Progenitor cell of endocrine pancreas (in vitro differentiated cells): ENCODE measurements around the gene AVP. TPM values are rescaled to one million over a fixed set of nuclear protein-coding genes. Genes with fewer than 3 reads are reported as not detected.
"Not testable (repeated sequence)": the region's sequence is repeated elsewhere in the genome, so short reads cannot be mapped to it uniquely, and the experiment has no call there.

Experiments used
- DNase-seq: peaks from one replicate; pipeline ENCODE4 v3.0.0; 2021; ENCODE audit warnings: low spot score; ENCODE audit not compliant: unreplicated experiment
- H3K27ac Mint-ChIP-seq: 2 replicates; pipeline ENCODE4 v1.8.0; 2021; ENCODE audit warnings: mild to moderate bottlenecking, moderate library complexity, mixed read lengths
- H3K27me3 Mint-ChIP-seq: 2 replicates; pipeline ENCODE4 v1.8.0; 2021; ENCODE audit warnings: mixed read lengths
- H3K36me3 Mint-ChIP-seq: 2 replicates; pipeline ENCODE4 v1.8.0; 2022; ENCODE audit warnings: mixed read lengths; ENCODE audit not compliant: insufficient read depth
- H3K4me1 Mint-ChIP-seq: 2 replicates; pipeline ENCODE4 v1.8.0; 2021; ENCODE audit warnings: low read depth, mixed read lengths
- H3K4me3 Mint-ChIP-seq: 2 replicates; pipeline ENCODE4 v1.8.0; 2021; ENCODE audit warnings: low read depth, mild to moderate bottlenecking, moderate library complexity, mixed read lengths
- H3K9me3 Mint-ChIP-seq: 2 replicates; pipeline ENCODE4 v1.8.0; 2021; ENCODE audit warnings: low read depth, mixed read lengths
- total RNA-seq: library from RNA; stranded (reverse); gene quantifications from 2 replicates; pipeline ENCODE4 v1.2.1, GENCODE V29; 2021
- TF ChIP-seq, protein P1 (sequence below): fragments of 200-600 bp; sonication (generic); IDR thresholded peaks from one replicate; pipeline ENCODE4 v1.5.0; 2021; ENCODE audit warnings: antibody characterized with exemption, mild to moderate bottlenecking; ENCODE audit not compliant: unreplicated experiment

Gene AVP
- total RNA-seq, 1 donor from 2014 or later, result not detected

DNA sequence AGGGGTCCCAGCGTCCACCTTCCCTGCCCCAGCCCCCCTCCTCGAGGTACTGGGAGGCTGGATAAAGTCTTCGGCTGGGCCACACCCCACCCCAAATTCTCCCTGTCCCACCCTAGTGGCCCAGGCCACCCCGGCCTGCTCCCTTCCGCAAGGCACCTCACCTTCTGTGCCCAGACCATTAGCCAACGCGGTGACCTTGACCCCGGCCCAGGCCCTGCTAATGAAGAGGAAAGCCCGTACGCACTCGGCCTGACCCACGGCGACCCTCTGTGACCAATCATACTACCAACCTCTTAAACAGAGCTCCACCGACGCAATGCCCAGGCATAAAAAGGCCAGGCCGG, 13.3 kb downstream of the AVP start:
- Mint-ChIP-seq H3K27ac (no peak overlapping the region), H3K27me3 (peaks cover 36% of the 10 kb centered on the region), H3K36me3 (no peaks in the 10 kb centered on the region), H3K9me3 (no peaks in the 10 kb centered on the region), H3K4me3 (no peak overlapping the region), H3K4me1 (peaks cover 6% of the 10 kb centered on the region)
- DNase-seq, result no peak
- TF ChIP-seq, protein P1, sequence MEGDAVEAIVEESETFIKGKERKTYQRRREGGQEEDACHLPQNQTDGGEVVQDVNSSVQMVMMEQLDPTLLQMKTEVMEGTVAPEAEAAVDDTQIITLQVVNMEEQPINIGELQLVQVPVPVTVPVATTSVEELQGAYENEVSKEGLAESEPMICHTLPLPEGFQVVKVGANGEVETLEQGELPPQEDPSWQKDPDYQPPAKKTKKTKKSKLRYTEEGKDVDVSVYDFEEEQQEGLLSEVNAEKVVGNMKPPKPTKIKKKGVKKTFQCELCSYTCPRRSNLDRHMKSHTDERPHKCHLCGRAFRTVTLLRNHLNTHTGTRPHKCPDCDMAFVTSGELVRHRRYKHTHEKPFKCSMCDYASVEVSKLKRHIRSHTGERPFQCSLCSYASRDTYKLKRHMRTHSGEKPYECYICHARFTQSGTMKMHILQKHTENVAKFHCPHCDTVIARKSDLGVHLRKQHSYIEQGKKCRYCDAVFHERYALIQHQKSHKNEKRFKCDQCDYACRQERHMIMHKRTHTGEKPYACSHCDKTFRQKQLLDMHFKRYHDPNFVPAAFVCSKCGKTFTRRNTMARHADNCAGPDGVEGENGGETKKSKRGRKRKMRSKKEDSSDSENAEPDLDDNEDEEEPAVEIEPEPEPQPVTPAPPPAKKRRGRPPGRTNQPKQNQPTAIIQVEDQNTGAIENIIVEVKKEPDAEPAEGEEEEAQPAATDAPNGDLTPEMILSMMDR, result no peak

DNA sequence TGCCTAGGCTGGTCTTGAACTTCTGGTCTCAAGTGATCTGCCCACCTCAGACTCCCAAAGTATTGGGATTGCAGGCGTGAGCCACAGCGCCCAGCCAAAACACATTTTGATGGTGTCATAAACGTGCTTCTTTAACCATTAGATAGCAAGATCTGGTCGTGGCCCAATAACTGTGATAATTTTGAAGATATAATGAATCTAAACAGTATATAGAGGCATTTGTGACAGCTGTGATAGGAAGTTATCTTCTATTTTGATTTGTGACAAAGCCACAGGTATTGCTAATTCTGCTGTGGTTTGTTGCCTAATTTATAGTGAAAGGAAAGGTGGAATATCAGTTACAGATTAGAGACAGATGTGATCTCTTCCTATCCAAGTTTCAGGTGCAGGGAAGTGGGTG, 13.8 kb downstream of the AVP start:
- Mint-ChIP-seq H3K27ac (no peak overlapping the region), H3K4me3 (peak overlapping the region; percentile 56), H3K4me1 (peaks cover 6% of the 10 kb centered on the region), H3K27me3 (peaks cover 35% of the 10 kb centered on the region), H3K36me3 (no peaks in the 10 kb centered on the region), H3K9me3 (no peaks in the 10 kb centered on the region)
- TF ChIP-seq, protein P1, result no peak
- DNase-seq, result no peak

DNA sequence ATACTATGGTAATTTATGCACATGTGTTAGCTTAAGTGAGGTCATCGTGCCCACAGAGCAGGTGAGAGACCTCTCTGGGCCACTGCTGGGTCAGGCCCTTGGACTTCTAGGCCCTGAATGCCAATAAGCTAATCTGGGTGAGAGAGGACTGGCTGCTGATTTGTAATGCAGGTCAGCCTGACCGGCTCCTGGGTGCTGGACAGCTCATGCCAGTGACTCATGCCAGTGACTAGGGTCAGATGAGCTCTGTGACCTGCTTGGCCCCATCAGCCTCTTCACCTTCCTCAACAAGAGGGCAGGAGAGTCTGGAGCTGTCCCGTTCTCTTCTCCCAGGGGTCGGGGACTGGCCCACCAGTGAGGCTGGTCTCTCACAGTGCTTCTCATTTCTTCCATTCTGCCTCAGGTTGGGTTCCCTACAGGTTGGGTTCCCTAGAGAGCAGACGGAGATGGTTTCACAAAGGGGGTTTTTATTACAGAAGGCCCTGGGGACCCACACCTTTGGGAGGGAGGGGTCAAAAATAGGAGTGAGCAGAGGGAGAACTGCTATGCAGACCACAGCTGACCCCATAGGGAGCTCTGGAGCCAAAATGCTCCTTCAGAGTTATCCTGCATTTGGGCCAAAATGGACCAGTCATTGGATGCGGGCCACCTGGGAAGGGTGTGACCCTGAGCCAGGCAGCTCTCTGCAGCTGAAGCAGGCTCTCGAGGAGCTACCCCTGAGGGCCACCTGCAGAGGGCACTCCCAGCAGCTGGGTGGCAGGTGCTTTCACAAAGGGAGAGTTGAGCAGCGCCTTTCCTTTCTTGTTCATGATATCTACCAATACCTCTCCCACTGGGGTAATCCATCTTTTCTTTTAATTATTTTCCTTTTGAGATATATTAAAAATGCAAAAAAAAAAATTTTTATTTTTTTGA, 15.3 kb downstream of the AVP start:
- Mint-ChIP-seq H3K4me1 (peaks cover 5% of the 10 kb centered on the region), H3K27me3 (peaks cover 33% of the 10 kb centered on the region), H3K36me3 (no peaks in the 10 kb centered on the region), H3K4me3 (no peak overlapping the region), H3K9me3 (no peaks in the 10 kb centered on the region), H3K27ac (no peak overlapping the region)
- TF ChIP-seq, protein P1, result peak; percentile 25
- DNase-seq, result no peak

DNA sequence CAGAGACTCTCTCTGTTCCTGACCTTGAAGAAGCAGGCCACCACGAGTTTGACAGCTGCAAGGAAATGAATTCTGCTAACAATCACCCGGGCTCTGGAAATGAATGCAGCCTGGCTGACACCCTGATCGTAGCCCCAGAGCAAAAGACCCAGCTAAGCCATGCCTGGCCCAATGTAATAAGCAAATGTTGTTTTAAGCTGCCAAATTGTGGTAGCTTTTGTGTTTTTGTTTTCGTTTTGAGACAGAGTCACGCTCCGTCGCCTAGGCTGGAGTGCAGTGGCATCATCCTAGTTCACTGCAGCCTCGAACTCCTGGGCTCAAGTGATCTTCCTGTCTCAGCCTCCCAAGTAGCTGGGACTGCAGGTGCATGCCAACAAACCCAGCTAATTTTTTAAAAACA, 16.4 kb downstream of the AVP start:
- no peaks in the 10 kb centered on the region for H3K36me3 Mint-ChIP-seq
- H3K9me3 Mint-ChIP-seq, result no peaks in the 10 kb centered on the region
- DNase-seq, result no peak
- H3K4me1 Mint-ChIP-seq, result peaks cover 7% of the 10 kb centered on the region
- H3K27ac Mint-ChIP-seq, result no peak overlapping the region
- H3K4me3 Mint-ChIP-seq, result no peak overlapping the region
- TF ChIP-seq, protein P1, result no peak
- H3K27me3 Mint-ChIP-seq, result peaks cover 28% of the 10 kb centered on the region

DNA sequence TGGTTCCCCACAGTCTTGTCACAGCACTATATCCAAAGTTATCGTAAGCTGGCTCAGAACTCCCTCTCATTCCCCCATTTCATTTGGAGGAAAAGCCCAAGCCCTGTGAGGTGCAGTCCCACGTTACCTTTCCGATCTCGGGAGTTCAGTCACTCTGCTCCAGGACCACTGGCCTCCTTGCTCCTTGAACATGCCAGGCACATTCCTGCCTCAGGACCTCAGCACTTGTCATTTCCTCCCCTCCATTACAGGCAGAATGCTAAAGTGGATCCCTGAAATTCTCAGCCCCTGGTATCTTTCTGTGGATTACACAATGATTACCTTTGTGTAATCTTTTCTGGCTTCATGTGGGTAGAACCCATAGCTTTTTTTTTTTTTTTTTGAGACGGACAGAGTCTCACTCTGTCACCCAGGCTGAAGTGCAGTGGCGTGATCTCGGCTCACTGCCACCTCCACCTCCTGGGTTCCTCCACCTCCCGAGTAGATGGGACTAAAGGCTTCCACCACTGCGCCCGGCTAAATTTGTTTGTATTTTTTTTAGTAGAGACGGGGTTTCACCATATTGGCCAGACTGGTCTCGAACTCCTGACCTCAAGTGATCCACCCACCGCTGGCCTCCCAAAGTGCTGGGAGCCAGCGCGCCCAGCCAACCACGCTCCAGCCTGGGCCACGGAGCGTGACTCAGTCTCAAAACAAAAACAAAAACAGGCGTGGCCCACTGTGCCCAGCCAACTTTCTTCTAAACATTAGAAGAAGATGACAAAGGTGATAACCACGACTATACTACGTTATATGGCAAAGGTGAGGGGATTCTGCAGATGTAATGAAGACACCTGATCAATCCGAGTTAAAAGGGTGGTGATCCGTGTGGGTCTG, 17.1 kb downstream of the AVP start:
- TF ChIP-seq, protein P1, result no peak
- Mint-ChIP-seq H3K9me3 (no peaks in the 10 kb centered on the region), H3K36me3 (no peaks in the 10 kb centered on the region), H3K4me3 (no peak overlapping the region), H3K27ac (no peak overlapping the region), H3K27me3 (peaks cover 21% of the 10 kb centered on the region), H3K4me1 (peaks cover 6% of the 10 kb centered on the region)
- no peak for DNase-seq

DNA sequence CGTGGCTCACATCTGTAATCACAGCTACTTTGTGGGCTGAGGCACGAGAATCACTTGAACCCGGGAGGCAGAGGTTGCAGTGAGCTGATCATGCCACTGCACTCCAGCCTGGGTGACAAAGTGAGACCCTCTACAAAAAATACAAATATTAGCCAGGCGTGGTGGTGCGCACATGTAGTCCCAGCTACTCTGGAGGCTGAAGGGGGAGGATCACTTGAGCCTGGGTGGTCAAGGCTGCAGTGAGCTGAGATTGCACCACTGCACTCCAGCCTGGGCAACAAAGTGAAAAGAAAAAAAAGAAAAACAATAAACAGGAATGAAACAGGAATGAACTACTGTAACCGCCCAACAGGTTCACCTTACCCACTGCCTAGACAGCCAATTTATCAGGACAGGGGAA, 20.4 kb downstream of the AVP start:
- not testable (repeated sequence) for DNase-seq, H3K4me1 Mint-ChIP-seq, H3K36me3 Mint-ChIP-seq, H3K27ac Mint-ChIP-seq, H3K9me3 Mint-ChIP-seq, H3K27me3 Mint-ChIP-seq, H3K4me3 Mint-ChIP-seq
